Sciatic nerve (tissue), 2 donors: Measurements from ENCODE around the gene DLG2. TPM values are rescaled to one million over a fixed set of nuclear protein-coding genes. Genes with fewer than 3 reads are reported as not detected.

Experiments
- ATAC-seq: fragments of 200-7000 bp; cut with Tn5 transposase; one replicate; pipeline ENCODE4 v1.9.1; 2020; ENCODE audit warnings: mild to moderate bottlenecking, moderate library complexity
- DNase-seq: peaks from one replicate; pipeline ENCODE4 v3.0.0-alpha.2; 2020; ENCODE audit warnings: low spot score
- intact Hi-C: fragments of 100-400 bp; cut with DNase I; formaldehyde crosslinking; loops from one replicate; pipeline ENCODE4 v1.14.2; 2022
- total RNA-seq: library from RNA; stranded (reverse); fragmentation: NEBNext Ultra II Directional; extraction: Animal tissue kit (Norgen Biotek cat#: 25700); gene quantifications from one replicate; pipeline ENCODE4 v1.2.1, GENCODE V29; 2021
- donor health status: DM: no; HTN: no; CAD: no.
- donor health status: DM: no; HTN: no; CAD: no.

The DLG2 gene
- total RNA-seq, 1 donor from 2014 or later: 17.3 TPM

DNA sequence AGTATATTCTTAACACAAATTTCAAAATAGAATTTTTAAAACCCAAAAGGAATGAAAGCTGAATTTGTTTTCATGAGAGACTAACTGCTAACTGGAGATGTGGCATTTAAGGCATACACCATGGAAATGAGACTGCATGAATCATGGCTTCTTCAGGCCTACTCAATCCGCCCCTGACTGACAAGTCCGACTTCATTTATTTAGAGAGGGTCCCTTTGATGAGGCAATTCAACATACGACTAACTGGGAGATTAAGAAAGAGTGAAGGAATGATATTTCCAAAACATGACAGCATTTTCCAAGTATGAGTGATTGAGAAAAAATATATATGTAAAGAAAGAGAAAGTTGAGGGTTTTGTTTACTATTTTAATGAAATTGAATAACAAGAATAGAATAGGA lies 720.1 kb downstream of the DLG2 start:
- ATAC-seq (no peak), DNase-seq (no peak)
- intact Hi-C loops: no loop called here

DNA sequence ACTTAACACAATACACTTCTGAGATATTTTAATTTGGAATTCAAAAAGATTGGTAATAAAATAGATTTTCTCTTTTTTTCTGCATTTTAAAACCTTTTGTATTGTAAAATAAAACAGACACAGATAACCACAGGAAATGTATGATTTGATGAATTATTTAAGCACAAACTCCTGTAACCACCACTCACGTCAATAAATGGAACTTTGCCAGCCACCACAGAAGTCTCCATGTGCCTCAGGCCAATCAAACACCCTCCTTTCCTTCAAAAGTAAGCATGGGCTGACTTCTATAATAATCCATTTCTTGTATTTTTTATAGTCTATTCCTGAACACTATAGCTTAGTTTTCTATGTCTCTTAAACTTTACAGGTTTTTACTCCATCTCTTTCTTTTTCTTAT lies 721.7 kb downstream of the DLG2 start:
- intact Hi-C loops: no loop called here
- DNase-seq (no peak), ATAC-seq (no peak)

DNA sequence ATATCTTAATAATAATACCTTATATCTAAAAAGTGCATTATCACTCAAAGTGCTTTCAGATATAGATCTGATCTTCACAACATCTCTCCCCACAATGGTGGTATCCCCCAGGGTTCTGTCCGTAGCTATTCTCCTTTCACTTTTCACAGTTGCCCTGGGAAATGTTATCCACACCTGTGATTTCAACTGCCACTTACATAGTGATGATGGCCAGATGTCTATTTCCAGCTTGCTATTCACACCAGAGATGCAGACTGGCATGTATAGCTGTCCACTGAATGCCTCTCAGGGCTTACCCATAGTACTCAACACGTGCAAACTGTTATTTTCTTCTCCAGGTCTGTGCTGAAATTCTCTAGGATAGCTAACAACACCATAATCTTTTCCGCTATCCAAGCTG lies 724.7 kb downstream of the DLG2 start:
- DNase-seq (no peak), ATAC-seq (no peak)
- intact Hi-C loops: no loop called here

DNA sequence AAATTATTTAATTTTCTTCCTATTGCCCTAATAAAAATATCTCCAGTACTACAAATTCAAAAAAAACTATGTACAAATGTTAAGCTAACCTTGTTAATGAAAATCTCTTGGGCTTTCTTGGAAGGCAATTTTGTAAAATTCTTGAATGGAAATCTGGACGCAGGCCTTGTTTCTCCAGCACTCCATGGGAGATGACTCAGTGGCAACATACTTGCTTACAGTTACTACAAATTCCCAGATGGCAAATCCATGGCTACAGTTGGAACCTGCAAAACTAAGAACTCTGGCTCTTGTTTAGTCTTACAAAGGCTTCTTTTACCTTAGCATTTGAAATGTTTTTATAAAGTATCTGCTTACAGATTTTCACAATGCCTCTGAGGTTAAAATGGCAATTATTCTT lies 725.2 kb downstream of the DLG2 start:
- intact Hi-C loops: no loop called here
- no peak for DNase-seq
- peak; percentile 90 for ATAC-seq

- intact Hi-C loops: no loop called here
- ATAC-seq (no peak), DNase-seq (no peak)
These were observed 727.4 kb downstream of the DLG2 start for GRCh38 chr11:84899740-84900139.

DNA sequence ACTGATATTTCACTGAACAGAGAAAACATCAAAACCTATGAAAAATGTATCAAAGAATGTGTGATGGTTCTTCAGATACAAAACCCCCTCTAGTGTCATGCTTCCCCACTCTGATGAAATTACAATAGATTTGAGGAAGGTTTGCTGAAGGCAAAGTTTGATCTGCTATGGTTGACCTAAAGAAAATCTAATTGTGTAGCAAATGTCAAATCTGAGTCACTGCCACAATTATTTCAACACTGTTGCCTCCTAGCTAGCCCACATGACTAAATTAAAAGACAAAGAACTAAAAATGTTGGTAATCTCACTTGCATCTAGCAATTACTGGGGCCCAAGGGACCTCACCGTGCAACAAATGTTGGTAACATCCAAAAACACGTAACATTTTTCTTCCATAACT lies 728.0 kb downstream of the DLG2 start:
- intact Hi-C loops: no loop called here
- ATAC-seq: no peak
- DNase-seq: no peak

GRCh38 chr11:84894666-84895065 lies 732.5 kb downstream of the DLG2 start:
- intact Hi-C loops: no loop called here
- no peak for ATAC-seq

GRCh38 chr11:84890676-84891075 lies 736.5 kb downstream of the DLG2 start:
- intact Hi-C loops: no loop called here

More at GRCh38 chr11:84894666-84895065, 732.5 kb downstream of the DLG2 start:
- no peak for DNase-seq

GRCh38 chr11:84889556-84889955 lies 737.6 kb downstream of the DLG2 start:
- intact Hi-C loops: no loop called here
- no peak for DNase-seq
- ATAC-seq: no peak

More at GRCh38 chr11:84890676-84891075, 736.5 kb downstream of the DLG2 start:
- no peak for DNase-seq
- no peak for ATAC-seq

DNA sequence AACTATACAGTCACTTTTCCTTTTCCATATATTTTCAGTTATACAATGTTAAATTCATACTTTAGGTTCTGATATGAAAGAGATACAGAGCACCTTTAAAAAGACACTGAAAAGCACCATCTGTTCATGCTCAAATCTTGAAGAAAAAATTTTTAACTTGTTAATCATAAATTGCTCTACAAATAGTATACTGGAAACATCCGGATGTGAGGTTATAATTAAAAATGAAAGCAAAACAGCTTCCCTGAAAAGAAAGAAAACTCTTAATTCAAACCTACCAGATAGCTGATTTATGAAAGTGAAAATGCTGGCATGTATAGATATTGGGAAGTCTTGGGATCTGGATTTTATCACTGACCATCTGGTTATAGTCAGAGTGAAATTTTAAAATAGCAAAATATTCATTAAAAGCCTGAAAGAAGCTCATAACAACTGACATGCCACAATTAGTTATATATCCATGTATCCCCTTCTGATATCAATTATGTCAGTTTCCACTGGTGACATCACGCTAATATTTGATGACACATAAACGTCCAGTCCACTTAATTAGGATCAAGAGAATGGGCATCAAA lies 740.0 kb downstream of the DLG2 start:
- ATAC-seq (no peak), DNase-seq (no peak)
- intact Hi-C loops: no loop called here

DNA sequence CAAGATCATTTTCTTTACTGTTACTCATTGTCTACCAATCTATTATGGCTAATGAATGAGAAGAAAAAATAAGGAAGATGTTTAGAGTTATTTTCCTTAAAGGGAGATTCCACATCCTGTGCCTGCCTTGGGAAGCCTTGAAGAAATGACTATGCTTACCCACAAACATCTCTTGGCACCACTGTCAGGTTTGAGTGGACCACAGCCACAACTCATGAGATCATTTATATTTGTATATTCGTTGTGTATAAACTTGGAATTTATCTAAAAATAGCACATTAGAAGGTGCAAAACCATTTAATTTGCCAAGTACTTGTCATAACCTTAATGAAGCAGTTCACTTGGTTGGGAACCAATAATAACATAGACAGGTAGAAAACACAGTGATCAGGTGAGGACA lies 740.8 kb downstream of the DLG2 start:
- ATAC-seq (no peak), DNase-seq (no peak)
- intact Hi-C loops: no loop called here

GRCh38 chr11:84884836-84885235 lies 742.3 kb downstream of the DLG2 start:
- ATAC-seq: no peak
- intact Hi-C loops: no loop called here
- no peak for DNase-seq

- intact Hi-C loops: no loop called here
- DNase-seq: no peak
- no peak for ATAC-seq
These were observed 745.1 kb downstream of the DLG2 start for GRCh38 chr11:84882056-84882455.

- DNase-seq: no peak
- ATAC-seq: no peak
- intact Hi-C loops: no loop called here
These were observed 756.0 kb downstream of the DLG2 start for GRCh38 chr11:84871116-84871515.

- DNase-seq (no peak), ATAC-seq (no peak)
- intact Hi-C loops: no loop called here
These were observed 756.7 kb downstream of the DLG2 start for GRCh38 chr11:84870486-84870885.

- intact Hi-C loops: no loop called here
- DNase-seq (no peak), ATAC-seq (no peak)
These were observed 760.2 kb downstream of the DLG2 start for GRCh38 chr11:84866922-84867321.

DNA sequence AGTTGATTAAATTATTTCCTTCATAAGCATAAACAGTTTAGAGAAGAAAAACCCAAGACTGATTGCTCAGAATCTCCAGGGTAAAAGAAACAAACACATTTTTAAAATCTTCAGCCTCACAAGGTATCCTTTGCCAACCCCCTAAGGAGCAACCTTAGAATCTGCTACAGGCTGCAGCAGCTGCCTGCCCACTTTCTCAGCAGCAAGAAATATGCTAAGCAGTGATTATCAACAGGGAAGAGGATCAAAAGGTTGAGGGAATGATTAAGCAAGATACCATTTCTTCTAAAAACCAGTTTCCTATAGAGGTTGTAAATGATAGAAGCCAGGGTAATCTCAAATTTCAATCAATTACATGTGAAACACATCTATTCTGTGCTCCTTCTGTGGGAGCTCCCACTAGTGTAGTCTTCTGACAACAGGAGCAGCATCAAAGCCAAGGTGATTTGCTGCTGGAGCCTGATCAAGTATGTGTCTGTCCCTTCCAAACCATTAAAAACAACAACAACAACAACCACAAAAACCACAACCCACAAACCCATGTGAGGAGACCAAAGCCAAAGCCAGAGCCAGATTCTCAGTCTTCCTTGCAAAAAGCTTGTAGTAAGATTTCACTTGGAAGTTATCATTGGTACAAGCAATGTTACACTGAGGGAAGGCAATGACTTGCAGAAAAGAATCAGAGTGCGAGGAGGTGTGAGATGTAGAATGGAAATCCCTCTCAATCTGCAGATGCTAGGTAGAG lies 761.2 kb downstream of the DLG2 start:
- no peak for DNase-seq
- no peak for ATAC-seq
- intact Hi-C loops: no loop called here

GRCh38 chr11:84865257-84865656 lies 761.9 kb downstream of the DLG2 start:
- ATAC-seq (no peak), DNase-seq (no peak)

DNA sequence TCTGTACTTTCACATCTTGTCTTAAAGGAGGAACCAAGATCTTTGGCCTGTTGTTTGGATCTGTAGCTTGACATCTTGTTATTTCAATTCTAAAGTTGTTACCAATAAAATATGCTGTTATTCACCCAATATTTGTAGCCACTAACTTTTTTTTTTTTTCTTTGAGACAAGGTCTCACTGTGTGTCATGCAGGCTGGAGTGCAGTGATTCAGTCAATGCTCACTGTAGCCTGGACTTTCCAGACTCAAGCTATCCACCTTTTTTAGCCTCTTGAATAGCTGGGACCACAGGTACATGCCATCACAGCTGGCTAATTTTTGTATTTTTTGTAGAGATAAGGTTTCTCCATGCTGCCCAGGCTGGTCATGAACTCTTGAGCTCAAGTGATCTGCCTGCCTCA lies 769.4 kb downstream of the DLG2 start:
- no peak for ATAC-seq
- intact Hi-C loops: no loop called here
- no peak for DNase-seq

More at GRCh38 chr11:84865257-84865656, 761.9 kb downstream of the DLG2 start:
- intact Hi-C loops: no loop called here

- no peak for ATAC-seq
- DNase-seq: no peak
- intact Hi-C loops: no loop called here
These were observed 771.5 kb downstream of the DLG2 start for GRCh38 chr11:84855508-84856245.
